HG02610 (cell line): Measurements from ENCODE around the gene DOHH.
"Not testable (repeated sequence)": the region's sequence is repeated elsewhere in the genome, so short reads cannot be mapped to it uniquely, and the experiment has no call there.

Experiments
- ATAC-seq: cut with Tn5 transposase; IDR thresholded peaks from one replicate; pipeline ENCODE4 v1.9.1; 2021; ENCODE audit warnings: mild to moderate bottlenecking, moderate library complexity; ENCODE audit not compliant: unreplicated experiment

The DOHH gene

GRCh38 chr19:3462991-3463713 is 37.3 kb downstream of the DOHH start:
- ATAC-seq: no peak

- no peak for ATAC-seq
Observed at GRCh38 chr19:3459965-3460582, 40.4 kb downstream of the DOHH start.

- ATAC-seq: no peak
Observed at GRCh38 chr19:3459089-3459881, 41.2 kb downstream of the DOHH start.

GRCh38 chr19:3458229-3459088 is 42.0 kb downstream of the DOHH start:
- ATAC-seq: no peak

GRCh38 chr19:3457528-3458228 is 42.8 kb downstream of the DOHH start:
- no peak for ATAC-seq

- ATAC-seq: no peak
Observed at GRCh38 chr19:3456925-3457527, 43.4 kb downstream of the DOHH start.

GRCh38 chr19:3455960-3456601 is 44.4 kb downstream of the DOHH start:
- ATAC-seq: no peak

- ATAC-seq: no peak
Observed at GRCh38 chr19:3455393-3455955, 45.0 kb downstream of the DOHH start.

GRCh38 chr19:3454656-3455392 is 45.6 kb downstream of the DOHH start:
- ATAC-seq: no peak

- ATAC-seq: no peak
Observed at GRCh38 chr19:3453840-3454239, 46.6 kb downstream of the DOHH start.

GRCh38 chr19:3452942-3453214 is 47.6 kb downstream of the DOHH start:
- ATAC-seq: not testable (repeated sequence)

- ATAC-seq: no peak
Observed at GRCh38 chr19:3452171-3452941, 48.1 kb downstream of the DOHH start.

- ATAC-seq: no peak
Observed at GRCh38 chr19:3451451-3451866, 49.0 kb downstream of the DOHH start.

GRCh38 chr19:3450796-3451411 is 49.6 kb downstream of the DOHH start:
- ATAC-seq: no peak

GRCh38 chr19:3448616-3449334 is 51.7 kb downstream of the DOHH start:
- no peak for ATAC-seq

GRCh38 chr19:3446657-3447056 is 53.8 kb downstream of the DOHH start:
- not testable (repeated sequence) for ATAC-seq
